ENCODE measurements around the gene SEBOX.

GRCh38 chr17:28357901-28358197 is 7.2 kb downstream of the SEBOX start:
- TF ChIP-seq ZNF362 (tag by site-specific recombination; IDR thresholded peaks at IDR 0.05) (no peak), ZNF513 (tag by site-specific recombination; IDR thresholded peaks at IDR 0.05) (no peak), REST (tag by site-specific recombination; IDR thresholded peaks at IDR 0.05) (no peak), ZNF274 (IDR thresholded peaks at IDR 0.05; ENCODE audit: low read length) (no peak), ZNF274 (tag by site-specific recombination; IDR thresholded peaks at IDR 0.05; ENCODE audit: borderline replicate concordance) (no peak), ZNF184 (tag by site-specific recombination; IDR thresholded peaks at IDR 0.05) (no peak), CTCF (tag by site-specific recombination; IDR thresholded peaks at IDR 0.05) (no peak), HOXA7 (CRISPR knock-in tag; IDR thresholded peaks at IDR 0.05; ENCODE audit: borderline replicate concordance) (no peak), PRDM1 (tag by site-specific recombination; IDR thresholded peaks at IDR 0.05) (no peak), ZNF560 (tag by site-specific recombination; IDR thresholded peaks at IDR 0.05; ENCODE audit: borderline replicate concordance) (no peak), ZNF175 (tag by site-specific recombination; IDR thresholded peaks at IDR 0.05) (no peak)

Data from HEK293 (cell line).